Effector CD8-positive, alpha-beta T cell (primary cell): Measurements from ENCODE around the gene LRP2BP.
"Not testable (repeated sequence)": the region's sequence is repeated elsewhere in the genome, so short reads cannot be mapped to it uniquely, and the experiment has no call there.

Source experiments
- DNase-seq: peaks from one replicate; lab custom pipeline; 2025; lab: John Stamatoyannopoulos, UW

LRP2BP gene

DNA sequence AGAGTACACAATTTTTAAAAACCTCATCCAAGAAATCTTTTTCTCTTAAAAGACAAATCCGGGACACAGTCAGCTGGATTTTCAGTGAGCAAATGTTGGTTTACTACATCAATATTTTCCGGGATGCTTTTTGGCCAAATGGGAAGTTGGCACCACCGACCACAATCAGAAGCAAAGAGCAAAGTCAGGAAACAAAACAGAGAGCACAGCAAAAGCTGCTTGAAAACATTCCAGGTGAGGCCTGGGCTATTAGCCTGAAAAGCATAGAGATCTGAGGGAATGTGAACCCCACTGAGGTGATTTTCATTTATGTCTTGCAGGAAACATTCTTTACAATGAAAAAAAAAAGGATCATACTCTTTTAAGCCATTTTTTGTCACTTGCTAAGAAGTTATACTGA, 33.9 kb downstream of the LRP2BP start:
- no peak for DNase-seq

DNA sequence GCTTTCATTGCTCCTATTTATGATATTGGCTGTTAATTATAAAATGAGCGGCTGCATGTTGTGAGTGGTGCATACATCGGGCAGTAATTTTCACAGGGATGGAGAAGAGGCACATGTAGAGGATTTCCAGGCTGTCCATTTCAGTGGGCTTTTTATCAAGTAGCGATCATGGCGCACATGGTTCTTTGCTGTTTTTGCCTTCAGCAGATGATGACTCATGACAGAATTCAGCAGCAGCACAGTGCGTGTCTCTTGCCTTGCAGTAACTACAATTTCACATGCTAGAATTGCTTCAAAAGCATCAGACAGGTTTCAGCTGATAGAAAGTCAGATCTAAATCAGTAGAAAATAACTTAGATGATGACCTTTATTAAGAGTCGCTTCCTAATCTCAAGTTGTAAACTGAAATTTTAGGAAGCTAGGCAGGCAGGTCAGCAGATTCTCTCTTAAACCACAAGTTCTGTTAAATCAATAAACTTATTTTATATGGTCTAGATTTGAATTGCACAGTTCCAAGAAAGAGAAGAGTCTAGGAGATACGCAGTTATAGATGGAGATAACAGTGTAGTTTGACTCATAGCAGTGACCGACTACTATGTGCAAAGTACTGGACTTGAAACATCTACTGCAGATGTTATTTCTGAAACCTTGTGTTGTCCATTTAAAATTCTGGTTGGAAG, 35.8 kb downstream of the LRP2BP start:
- DNase-seq, result no peak

DNA sequence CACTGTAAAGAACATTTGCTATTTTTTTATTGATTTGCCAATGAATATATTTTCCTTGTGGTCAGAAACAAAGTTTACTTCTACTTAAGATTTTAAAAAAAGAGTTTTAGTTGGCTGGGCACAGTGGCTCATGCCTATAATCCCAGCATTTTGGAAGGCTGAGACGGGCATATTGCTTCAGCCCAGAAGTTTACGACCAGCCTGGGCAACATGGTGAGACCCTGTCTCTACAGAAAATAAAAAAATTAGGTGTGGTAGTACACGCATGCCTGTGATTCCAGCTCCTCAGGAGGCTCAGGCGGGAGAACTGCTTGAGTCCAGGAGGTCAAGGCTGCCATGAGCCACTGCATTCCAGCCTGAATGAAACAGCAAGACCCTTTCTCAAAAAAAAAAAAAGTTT, 36.8 kb downstream of the LRP2BP start:
- no peak for DNase-seq

- DNase-seq, result no peak
Observed at GRCh38 chr4:185358514-185358913, 37.2 kb downstream of the LRP2BP start.

DNA sequence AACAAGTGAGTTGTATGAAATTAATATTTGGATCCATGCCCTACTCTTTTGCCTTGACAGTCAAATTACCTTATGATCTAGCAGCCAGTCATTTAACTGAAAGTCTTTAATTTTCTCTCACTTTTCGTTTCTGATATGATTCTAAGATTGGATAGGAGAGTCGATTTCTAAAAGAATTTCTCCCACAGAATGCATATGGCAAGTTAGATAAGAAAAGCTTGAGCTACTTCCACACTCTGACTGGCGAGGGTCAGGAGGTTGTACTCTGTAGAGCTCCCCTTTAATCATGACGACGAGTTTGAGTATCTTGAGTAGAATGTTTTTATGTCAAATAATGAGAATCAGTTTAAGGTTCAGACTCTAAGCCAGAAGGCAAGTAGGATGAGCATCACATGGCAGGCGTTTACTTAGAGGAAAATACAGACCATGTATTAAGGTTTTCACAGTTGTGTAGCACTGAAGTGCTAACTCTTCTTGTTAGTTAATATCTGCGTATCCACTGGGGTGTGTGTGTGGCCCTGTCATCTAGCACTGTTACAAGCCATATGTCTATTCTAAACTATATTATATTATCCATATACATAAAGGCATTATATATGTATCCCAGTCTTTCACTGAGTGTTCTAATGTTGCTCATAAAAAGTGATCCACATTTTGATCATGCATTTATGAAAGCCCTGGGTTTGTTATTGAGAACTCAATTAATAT, 37.8 kb downstream of the LRP2BP start:
- DNase-seq, result no peak

- DNase-seq, result no peak
Observed at GRCh38 chr4:185357211-185357610, 38.5 kb downstream of the LRP2BP start.

GRCh38 chr4:185352741-185353140, 43.0 kb downstream of the LRP2BP start:
- no peak for DNase-seq

GRCh38 chr4:185352202-185352601, 43.5 kb downstream of the LRP2BP start:
- DNase-seq, result no peak

GRCh38 chr4:185351691-185352090, 44.0 kb downstream of the LRP2BP start:
- DNase-seq, result no peak

GRCh38 chr4:185346975-185347601, 48.6 kb downstream of the LRP2BP start:
- DNase-seq, result no peak

GRCh38 chr4:185344743-185345538, 50.8 kb downstream of the LRP2BP start:
- no peak for DNase-seq

DNA sequence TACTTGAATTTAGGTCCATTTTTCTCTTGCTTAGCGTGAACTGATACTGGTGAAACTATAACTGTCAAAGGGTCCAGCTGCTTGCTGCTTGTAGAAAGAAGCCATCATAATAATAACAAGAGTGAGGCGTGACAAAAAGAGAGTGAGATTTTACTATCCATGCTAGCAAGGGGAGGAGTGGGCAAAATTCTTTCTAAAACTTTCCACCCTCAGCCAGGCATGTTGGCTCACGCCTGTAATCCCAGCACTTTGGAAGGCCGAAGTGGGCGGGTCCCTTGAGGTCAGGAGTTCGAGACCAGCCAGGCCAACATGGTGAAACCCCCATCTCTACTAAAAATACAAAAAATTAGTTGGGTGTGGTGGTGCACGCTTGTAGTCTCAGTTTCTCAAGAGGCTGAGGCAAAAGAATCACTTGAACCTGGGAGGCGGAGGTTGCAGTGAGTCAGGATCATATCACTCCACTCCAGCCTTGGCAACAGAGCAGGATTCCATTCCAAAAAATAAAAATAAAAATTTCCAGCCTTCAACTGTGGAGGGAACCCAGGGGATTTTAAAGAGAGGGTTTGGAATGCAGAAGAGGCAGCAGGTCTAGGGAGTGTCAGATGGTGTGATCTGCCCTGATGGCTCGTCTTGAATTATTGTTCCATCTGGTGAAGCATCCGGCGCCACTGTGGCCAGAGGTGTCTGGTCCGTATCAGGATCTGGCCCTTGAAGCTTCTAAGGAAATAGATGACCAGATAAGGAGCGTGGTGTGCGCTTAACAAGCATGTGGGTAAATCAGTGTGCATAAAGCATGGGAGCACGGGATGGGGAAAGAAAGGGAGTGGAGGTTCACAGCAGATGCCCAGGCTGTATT, 51.8 kb downstream of the LRP2BP start:
- no peak for DNase-seq

GRCh38 chr4:185341841-185342240, 53.9 kb downstream of the LRP2BP start:
- DNase-seq, result no peak

DNA sequence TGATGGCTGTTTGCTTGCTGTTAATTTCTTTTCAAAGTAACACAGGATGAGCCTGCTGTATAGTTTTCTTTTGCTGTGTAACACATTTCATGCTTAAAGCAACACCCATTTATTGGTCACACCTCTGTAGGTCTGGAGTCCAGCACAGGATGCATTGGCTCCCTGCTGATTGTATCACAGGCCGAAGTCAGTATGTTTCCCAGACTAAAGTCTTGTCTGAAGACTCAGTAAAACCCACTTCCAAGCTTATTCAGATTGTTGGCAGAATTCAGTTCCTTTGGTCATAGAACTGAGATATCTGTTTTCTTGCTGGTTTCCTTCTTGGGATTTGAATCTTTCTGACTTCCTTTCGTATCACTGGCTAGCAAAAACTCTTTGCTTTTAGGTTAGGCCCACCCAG, 54.3 kb downstream of the LRP2BP start:
- DNase-seq, result no peak

- DNase-seq, result no peak
Observed at GRCh38 chr4:185339941-185340340, 55.8 kb downstream of the LRP2BP start.

- no peak for DNase-seq
Observed at GRCh38 chr4:185335579-185335978, 60.1 kb downstream of the LRP2BP start.

- DNase-seq, result no peak
Observed at GRCh38 chr4:185334326-185334725, 61.4 kb downstream of the LRP2BP start.

GRCh38 chr4:185332575-185333464, 62.9 kb downstream of the LRP2BP start:
- no peak for DNase-seq

- not testable (repeated sequence) for DNase-seq
Observed at GRCh38 chr4:185329879-185330510, 65.7 kb downstream of the LRP2BP start.

DNA sequence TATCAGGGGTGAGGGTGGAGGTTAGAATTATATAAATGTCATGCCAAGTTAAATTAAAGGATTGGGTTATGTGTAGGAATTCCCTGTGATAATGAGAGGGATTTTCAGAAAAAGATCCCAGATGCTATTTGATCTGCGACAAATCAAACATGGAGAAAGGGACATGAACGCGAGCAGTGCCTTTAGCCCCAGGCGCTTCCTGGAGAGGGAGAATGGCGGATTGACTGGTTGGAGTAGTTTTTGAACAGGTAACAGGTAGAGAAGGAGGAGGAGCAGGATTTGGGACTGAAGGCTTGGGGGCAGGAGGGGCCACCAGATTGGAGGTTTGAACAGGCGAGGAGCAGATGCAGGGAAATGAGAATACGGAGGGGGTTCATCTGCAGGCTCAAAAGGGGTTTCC, 67.1 kb downstream of the LRP2BP start:
- DNase-seq, result no peak
